HG03521 (cell line): ENCODE measurements around the gene NCOA5.
"Not testable (repeated sequence)": the region's sequence is repeated elsewhere in the genome, so short reads cannot be mapped to it uniquely, and the experiment has no call there.

ENCODE experiments used
- ATAC-seq: cut with Tn5 transposase; IDR thresholded peaks from one replicate; pipeline ENCODE4 v1.9.1; 2021; ENCODE audit warnings: mild to moderate bottlenecking, moderate library complexity; ENCODE audit not compliant: unreplicated experiment

The NCOA5 gene

DNA sequence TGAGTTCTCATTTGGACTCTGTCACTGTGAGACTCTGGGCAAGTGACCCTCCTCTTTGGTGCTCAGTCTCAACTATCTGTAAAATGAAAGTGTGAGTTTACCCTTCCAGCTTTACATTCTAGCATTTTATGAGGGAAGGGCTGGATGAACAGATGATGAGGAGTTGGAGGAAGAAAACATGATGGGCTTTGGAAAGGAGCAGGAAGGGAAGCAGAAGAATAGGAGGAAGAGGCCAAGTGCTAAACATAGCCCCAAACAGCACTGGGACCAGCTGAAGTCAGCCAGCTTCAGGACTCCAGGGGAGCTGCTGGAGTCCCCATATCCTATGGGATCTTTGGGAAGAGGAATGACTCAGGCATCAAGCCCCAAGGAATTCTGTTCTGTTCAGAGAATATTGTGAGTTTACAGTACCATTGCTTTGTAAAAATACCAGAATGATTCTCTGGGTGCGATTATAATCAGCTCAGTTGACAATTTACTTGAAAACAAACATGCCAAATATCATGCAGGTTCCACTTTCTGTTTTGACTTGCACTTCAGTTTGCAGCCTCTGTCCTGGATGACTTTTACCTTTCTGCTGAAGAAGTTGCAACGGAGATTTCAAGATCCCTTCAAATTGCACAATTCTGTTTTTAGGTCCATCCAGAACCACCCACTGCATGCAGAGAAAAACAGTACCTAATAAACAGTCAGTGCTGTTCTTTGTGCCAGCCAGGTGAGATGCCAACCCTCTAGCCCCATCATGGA lies 31.6 kb upstream of the NCOA5 start:
- no peak for ATAC-seq

DNA sequence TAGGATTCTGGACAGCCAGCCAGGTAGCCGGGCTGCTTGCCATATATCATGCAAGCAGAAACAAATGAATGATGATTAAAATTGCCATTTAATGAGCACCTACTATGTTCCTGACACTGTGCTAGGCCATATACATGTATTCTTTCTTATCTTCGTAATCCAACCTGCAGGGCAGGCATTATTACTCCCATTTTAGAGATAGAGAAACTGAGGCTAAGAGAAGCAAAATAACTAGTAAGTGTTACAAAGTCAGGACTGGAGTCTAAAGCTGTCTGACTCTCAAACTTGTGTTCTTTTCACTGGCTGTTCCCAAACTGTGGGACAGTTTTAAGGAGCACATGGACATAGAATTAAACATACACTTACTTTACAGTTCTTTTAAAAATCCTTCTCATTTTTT lies 30.4 kb upstream of the NCOA5 start:
- ATAC-seq: no peak

DNA sequence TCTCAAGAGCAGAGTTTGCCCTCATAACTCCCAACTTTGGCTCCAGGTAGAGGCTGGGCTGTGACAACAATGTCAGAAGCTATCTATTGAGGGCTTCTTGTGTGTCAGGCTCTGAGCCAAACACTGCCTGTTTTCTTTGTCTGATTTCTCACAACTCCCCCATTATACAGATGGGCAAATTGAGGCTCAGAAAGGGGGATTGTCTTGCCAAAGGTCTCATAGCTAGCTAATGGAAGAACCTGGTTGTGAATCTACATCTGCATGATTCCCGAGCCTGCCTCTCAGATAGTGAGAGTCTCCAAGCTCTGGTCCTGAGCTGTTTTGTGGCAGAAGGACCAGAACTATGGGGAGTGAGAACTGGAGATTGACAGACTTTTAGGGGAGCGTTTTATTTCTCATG lies 29.8 kb upstream of the NCOA5 start:
- no peak for ATAC-seq

- ATAC-seq: no peak
These were observed 29.3 kb upstream of the NCOA5 start for GRCh38 chr20:46119028-46119546.

- peak; percentile 36 for ATAC-seq
These were observed 28.8 kb upstream of the NCOA5 start for GRCh38 chr20:46118481-46119020.

GRCh38 chr20:46117704-46118467 lies 28.1 kb upstream of the NCOA5 start, which contains the start of gene CD40:
CD40 (plus strand) TSS chr20:46118314; CDS start chr20:46118344, 30 bp downstream.
- ATAC-seq: peak; percentile 60

DNA sequence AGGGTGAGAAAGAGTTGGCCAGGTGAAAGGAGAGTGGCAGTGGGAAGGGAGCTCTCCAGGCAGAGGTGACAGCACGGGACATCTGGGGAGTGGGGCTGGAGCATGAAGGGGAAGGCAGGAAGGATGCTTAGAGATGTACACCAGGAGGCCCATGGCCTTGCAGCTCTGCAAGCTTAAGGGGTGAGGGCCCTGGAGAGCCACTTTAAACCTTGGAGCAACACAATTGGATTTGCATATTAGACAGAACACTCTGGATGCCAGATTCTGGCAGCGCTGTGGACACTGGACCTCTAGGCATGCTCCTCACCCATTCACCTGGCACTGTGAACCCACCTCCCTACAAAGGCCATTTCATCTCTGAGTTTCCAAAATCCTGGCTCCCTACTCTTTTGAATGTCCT lies 24.7 kb upstream of the NCOA5 start:
- no peak for ATAC-seq

GRCh38 chr20:46113113-46113470 lies 23.3 kb upstream of the NCOA5 start:
- no peak for ATAC-seq

DNA sequence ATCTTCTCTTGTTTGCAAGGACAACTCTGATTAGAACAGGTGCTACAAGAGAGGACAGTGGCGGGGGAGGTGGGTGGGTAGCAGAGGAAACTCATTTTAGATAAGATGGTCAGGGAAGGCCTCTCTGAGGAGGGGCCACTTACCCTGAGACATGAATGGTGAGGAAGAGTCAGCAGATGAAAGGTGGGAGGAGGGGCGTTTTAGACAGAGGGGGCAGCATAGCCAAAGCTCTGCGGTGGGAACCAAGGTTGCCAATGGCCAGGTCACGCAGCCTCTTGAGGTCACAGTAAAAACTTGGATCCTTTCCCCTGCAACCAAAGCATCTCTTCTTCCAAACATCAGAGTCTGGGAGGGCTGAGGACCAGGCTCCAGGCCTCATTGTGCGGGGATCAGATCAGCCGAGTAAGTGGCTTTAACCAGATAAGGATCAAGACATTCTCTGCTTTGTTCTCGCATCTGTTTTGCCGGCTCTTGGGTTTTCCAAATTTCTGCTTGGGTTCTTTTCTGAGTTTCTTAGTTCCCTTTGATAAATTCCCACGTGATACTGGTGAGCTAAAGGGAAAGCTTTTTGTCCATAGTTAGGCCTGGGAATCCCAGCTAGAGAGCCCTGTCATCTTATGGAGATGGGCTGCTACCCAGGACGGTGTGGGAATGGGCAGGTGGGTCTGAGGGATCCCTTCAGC lies 22.8 kb upstream of the NCOA5 start:
- no peak for ATAC-seq

GRCh38 chr20:46111836-46112212 lies 22.1 kb upstream of the NCOA5 start:
- no peak for ATAC-seq

DNA sequence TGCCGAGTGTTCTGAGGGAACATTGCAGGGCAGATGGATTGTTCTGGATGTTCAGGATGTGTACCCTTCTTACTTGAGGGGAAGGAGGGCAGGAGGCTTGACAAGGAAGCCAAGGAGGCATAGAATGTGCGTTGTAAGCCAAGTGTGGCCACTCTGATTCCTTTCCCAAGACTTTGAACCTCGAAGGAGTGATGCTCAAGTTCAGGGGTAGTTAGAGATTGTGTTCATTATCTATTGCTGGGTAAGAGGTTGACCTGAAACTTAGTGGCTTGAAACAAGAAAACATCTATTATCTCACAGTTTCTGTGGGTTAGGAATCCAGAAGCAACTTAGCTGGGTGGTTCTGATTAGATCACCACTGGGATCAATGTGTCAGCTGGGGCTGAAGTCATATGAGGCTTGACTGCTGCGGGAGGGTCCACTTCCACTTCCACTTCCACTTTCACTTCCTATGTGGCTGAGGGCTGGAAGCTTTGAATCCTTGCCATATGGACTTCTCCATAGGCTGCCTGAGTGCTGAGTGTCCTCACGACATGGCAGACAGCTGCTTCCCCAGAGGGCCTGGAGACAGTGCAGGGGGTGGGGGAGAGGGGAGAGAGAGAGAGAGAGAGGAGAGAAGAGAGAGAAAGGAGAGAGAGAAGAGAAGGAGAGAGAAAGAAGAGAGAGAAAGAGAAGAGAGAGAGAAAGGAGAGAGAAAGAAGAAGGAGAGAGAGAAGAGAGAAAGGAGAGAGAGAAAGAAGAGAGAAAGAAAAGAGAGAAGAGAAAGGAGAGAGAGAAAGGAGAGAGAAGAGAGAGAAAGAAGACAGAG lies 21.5 kb upstream of the NCOA5 start:
- no peak for ATAC-seq

- no peak for ATAC-seq
These were observed 19.2 kb upstream of the NCOA5 start for GRCh38 chr20:46108976-46109375.

DNA sequence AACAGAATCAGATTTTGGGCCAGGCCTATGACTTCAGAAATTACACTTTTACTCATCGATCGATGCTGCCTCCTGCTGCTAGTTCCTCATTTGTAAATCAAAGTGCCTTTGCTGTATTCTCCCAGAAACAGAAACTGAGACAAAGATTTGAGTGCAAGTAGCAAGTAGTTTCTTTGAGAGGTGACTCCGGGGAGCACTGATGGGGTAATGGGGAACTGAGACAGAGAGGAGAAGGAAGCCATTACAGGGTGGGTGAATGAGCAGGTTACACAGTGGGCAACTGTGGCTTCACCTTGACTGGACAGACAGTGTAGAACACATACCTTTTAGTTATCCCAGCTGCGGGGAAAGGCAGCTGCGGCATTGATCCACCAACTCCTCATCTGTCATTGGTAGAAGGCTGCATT lies 18.7 kb upstream of the NCOA5 start:
- peak; percentile 77 for ATAC-seq

DNA sequence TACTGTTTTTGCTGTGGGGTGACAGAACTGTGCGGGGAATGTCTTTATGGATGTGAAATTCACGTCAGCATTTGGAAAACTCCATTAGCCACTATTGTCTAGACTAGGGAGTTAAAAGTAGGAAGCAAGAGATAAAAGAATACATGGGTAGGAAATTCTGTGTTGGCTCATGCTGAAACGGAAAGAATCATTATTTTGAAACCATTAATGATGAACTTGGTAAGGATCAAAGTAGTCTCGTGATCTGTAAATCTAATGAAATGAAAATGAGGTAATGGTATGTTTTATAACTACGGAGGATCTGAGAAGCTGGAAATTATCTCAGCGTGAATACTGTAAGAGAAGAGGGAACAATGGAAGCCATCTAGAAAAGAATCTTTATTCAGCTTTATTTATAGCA lies 17.3 kb upstream of the NCOA5 start:
- no peak for ATAC-seq

GRCh38 chr20:46104262-46104661 lies 14.5 kb upstream of the NCOA5 start:
- no peak for ATAC-seq

- no peak for ATAC-seq
These were observed 13.2 kb upstream of the NCOA5 start for GRCh38 chr20:46102940-46103339.

- no peak for ATAC-seq
These were observed 12.2 kb upstream of the NCOA5 start for GRCh38 chr20:46101957-46102356.

GRCh38 chr20:46100988-46101387 lies 11.2 kb upstream of the NCOA5 start:
- ATAC-seq: no peak

DNA sequence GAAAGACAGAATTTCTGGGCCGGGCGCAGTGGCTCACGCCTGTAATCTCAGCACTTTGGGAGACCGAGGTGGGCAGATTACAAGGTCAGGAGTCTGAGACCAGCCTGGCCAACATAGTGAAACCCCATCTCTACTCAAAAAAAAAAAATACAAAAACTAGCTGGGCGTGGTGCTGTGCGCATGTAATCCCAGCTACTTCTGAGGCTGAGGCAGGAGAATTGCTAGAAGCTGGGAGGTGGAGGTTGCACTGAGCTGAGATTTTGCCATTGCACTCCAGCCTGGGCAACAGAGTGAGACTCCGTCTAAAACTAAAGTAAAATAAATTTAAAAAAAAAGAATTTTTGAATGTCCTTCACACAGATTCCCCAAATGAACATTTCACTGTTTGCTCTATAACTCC lies 10.7 kb upstream of the NCOA5 start:
- ATAC-seq: not testable (repeated sequence)

DNA sequence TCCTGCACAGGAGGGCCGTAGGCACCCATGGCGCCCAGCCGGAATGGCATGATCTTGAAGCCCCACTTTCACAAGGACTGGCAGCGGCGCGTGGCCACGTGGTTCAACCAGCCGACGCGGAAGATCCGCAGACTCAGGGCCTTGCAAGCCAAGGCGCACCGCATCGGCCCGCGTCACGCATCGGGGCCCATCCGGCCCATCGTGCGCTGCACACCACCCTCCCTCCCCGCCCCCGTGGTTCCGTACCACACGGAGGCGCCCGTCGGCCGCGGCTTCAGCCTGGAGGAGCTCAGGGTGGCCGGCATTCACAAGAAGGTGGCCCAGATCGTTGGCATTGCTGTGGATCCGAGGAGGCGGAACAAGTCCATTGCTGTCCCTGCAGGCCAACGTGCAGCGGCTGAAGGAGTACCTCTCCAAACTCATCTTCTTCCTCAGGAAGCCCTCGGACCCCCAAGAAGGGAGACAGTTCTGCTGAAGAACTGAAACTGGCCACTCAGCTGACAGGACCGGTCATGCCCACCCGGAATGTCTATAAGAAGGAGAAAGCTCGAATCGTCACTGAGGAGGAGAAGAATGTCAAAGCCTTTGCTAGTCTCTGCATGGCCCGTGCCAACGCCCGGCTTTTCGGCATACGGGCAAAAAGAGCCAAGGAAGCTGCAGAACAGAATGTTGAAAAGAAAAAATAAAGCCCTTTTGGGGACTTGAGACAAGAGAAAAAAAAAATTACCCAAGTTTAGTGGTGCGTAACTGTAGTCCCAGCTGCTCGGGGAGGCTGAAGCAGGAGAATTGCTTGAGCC lies 9.9 kb upstream of the NCOA5 start:
- no peak for ATAC-seq
